Mucosa of gallbladder (tissue), 1 donor: ENCODE results near the gene AP2A1. TPM values are rescaled to one million over a fixed set of nuclear protein-coding genes. Genes with fewer than 3 reads are reported as not detected.
A peak's percentile ranks its signal among the peaks of the same experiment; 100 is the strongest.

Source experiments
- DNase-seq: peaks from one replicate; pipeline ENCODE4 v3.0.0-alpha.2; 2020; ENCODE audit warnings: low spot score
- total RNA-seq: library from RNA; stranded (reverse); gene quantifications from one replicate; pipeline ENCODE4 v1.2.1, GENCODE V29; 2021
- donor health status: DM: no; HTN: no; CAD: no.

AP2A1 gene
- total RNA-seq, 1 donor from 2014 or later = 76.3 TPM

DNA sequence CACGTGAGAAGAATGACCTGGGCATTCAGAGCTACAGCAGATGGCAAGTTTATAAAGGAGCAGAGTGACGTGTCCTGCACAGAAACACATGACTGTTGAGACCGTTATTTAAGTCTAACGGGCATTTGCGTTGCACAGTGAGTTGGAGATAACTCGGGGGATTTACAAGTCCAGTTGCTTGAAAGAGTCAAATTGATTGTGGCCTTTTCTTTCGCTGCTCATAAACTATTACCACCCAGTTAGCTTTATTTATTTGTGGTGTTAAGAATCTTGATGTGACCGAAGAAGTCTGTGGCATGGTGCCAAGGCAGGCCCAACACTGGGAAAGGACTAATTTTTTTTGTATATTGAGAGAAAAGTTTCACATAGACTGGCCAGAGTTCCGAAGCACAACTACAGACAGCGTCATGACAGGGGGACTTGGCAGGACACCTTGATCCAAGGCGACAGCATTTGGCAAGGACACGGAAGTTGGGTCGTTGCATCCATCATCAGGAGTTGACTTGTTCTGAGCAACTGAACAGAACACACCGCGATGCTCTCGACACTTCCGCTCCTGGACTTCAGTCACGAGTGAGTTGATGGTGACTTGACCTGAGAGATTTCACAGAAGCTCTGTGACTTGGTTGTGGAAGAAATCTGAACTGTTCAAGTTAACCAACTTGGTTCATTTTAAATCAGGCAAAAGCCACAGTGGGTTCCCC, 72.2 kb downstream of the AP2A1 start:
- no peak for DNase-seq

DNA sequence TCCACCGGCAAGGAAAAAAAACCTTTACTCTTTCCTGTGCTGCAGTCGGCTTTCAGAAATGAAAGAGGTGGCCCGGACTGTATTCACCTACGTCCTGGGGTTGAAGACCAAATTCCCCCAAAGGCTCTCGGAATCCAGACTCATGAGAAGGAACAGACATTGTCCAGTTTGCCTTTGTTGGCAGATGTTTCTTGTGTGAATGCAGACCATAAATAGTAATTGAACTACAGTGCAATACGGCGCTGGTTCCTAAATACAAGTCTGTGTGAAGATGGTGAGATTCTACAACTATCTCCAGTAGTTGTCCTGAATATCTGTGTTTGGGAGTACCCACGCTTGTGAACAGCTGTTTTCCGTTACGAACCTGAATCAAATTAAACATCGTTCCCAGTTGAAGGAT, 72.9 kb downstream of the AP2A1 start:
- no peak for DNase-seq

DNA sequence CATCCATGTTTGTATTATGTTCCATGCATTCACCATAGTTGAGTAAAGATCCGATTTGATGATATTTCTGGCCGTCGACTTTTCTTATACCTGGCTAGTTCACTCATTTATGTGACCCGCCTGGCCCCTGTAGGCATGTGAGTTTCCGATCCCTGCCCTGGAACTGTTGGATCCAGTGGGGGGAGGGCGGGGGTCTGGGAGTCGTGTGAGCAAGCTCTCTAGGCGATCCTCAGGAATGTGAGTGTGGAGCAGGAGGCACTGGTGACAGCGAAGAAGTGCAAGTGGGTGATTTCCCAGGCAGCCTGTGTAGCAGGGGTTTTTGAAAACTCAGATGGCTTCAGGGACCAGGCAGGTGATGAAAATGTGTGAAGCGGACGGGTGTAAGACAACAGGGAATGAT, 73.5 kb downstream of the AP2A1 start:
- no peak for DNase-seq

DNA sequence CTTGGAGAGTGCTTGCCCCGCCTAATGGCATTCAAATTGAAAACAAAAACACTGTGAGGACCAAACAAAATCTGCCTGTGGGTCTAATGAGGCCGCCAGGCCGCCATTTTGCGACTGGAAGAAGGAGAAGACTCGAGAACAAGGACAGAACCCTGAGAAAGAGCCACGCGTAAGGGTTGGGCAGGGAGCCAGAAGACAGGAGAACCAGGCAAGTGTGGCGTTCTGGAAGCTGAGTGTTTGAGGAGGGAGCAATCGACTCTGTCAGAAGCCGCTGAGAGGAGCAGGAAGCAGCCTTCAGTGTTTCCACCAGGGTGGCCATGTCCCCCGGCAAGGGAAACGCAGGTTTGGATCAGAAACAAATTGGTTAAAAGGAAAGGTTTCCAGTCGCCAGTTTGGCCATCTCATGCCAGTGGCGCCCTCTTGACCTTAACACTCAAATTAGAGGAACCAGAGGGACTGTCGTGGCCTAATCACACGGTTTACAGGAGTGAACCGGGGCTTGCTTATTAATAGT, 74.0 kb downstream of the AP2A1 start:
- DNase-seq = no peak

DNA sequence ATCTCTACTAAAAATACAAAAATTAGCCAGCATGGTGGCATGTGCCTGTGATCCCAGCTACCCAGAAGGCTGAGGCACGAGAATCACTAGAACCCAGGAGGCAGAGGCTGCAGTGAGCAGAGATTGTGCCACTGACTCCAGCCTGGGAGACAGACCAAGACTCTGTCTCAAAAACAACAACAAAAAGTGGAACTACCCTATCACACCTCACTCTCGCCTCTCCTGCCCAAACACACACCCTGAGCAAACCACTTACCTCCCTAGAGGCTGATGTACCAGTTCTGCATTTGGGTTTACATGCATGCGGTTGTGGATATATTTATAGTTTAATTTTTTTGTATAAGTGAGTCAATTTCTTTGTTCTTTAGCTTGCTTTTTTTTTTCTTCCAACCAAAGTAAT, 76.5 kb downstream of the AP2A1 start:
- DNase-seq = no peak

DNA sequence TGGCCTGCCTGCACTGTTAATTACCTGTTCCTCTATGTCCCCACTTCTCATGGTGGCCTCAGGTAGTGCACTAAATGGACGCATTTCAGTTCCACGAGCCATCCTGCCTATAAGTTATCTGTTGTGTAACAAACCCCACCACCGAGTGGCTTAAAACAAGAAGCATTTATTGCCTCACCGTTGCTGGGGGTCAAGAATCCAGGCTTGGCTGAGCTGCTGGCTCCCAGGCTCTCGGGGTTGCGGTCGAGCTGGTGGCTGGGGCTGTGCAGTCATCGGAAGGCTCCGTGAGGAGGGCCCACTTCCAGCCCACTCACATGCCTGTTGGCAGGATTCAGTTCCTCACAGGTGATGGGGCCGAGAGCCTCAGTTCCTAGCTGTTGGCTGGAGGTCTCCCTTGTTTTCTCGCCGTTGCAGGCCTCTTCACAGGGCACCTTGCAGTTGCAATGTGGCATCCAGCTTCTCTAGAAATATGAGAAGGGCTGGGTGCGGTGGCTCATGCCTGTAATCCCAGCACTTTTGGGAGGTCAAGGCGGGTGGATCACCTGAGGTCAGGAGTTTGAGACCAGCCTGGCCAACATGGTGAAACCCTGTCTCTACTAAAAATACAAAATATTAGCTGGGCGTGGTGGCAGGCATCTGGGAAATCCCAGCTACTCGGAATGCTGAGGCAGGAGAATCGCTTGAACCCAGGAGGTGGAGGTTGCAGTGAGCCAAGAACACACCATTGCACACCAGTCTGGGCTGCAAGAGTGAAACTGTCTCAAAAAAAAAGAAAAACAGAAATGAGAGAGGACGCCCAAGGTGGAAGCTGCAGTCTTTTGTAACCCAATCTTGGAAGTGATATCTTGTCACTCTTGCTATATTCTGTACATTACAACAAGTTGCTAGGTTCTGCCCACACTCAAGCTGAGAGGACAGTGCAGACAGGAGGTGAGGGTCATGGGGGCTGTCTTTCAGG, 77.6 kb downstream of the AP2A1 start:
- DNase-seq = no peak

DNA sequence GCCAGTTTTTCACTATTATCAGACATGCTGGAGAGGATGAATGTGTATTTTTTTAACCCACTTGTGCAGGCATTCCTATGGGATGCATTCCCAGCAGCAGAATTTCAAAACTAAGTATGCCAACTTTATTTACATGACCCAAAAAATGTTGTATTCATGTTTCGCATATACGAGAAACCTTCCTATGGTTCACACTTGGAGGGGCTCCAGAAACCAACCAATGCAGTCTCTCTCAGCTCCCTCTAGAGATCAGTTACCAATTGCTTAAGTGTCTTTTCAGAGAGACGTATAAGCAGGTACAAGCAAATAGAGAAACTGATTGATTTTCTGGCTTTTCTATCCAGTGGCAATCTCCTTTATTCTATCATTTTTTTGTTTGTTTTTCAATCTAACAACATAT, 78.6 kb downstream of the AP2A1 start:
- no peak for DNase-seq

DNA sequence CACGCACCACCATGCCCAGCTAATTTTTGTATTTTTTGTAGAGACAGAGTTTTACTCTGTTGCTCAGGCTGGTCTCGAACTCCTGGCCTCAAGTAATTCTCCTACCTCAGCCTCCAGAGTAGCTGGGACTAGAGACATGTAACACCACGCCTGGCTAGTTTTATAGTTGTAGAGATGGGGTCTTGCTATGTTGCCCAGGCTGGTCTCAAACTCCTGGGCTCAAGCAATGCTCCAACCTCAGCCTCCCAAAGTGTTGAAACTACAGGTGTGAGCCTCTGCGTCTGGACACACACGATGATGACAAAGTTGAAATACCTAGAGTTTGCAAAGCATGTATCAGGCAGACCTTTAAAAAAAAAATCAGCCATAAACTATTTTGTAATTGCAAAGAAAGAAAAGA, 79.6 kb downstream of the AP2A1 start:
- no peak for DNase-seq

DNA sequence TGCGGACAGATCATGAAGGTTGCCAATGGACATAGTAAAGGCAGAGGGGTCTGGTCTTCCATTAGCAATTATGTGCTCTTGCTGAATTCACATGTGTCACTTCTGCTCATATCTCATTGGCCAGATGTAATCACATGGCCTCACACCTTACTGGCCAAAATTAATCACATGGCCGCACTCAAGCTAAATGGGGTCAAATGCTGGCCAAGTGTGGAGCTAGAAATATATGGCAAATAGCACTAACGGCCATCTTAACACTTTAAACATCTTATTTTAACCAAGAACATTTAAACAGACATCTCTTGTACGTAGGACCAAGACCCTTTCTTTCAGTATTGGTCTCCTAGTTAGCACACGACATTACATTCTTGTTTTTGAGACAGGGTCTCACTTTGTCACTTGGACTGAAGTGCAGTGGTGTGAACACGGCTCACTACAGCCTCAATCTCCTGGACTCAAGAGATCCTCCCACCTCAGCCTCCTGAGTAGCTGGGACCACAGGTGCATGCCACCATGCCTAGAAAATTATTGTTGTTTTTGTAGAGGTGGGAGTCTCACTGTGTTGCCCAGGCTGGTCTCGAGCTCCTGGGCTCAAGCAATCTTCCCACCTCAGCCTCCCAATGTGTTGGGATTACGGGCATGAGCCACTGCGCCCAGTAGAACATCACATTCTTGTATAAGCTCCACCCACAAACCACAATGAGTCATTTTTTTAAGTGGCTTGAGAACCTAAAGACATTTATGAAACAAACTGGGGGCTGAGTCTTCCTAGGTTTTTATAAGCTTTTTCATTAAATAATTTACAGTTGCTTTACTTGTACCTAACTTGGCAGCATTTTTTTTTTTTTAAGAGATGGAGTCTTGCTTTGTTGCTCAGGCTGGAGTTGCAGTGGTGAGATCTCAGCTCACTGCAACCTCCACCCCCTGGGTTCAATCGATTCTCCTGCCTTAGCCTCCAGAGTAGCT, 81.2 kb downstream of the AP2A1 start:
- DNase-seq = no peak

DNA sequence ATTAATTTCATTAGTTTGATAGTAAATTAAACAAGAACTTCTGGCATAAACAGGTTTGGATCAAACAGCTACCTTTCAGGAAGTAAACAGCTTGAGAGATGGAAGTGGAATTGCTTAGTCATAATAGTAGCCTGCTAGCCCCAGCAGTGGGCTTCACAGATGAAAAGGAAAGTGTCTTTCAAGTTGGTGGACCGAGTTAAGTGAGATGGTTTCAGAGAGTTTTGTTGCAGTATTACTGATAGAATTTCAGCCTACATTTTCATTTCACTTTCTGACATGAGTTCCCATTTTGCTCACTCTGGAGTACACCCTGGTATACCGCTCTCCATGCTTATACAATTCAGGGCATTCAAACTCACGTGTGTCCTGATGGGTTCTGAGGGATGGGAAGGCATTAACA, 82.1 kb downstream of the AP2A1 start:
- DNase-seq = no peak

DNA sequence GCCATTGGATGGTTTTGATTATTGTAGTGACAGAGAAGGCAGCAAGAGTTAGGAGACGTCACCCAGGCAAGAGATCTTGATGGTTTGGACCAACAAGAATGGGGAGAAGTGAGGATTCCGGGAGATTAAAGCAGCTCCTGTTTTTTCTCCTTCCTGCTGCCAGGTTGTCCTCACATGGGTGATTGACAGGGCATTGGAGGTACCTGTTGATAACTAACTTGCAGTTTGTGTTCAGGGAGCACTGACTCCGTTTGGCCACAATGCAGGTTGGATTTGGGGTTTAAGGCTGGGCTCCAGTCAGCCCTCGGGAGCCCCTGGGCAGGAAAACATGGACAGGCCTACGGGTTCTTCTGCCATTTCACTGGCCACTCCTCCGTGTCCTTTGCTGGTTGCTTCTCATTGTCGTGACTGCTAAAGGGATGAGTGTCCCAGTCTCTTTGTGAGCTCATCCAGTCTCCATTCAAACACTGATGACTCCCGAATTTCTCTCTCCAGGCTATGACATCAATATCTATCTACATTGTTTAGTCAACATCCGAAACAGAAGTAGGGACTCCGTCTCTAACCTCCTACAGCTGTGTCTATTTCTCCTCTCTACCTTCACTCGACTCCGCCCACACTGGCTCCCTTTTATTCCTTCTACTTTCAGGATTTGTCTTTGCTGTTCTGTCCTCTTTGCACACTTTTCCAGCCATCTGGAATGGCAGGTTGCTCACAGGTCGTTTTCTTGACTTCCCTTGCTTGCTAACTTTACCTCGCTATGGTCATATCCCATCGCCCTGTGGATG, 82.8 kb downstream of the AP2A1 start:
- no peak for DNase-seq

DNA sequence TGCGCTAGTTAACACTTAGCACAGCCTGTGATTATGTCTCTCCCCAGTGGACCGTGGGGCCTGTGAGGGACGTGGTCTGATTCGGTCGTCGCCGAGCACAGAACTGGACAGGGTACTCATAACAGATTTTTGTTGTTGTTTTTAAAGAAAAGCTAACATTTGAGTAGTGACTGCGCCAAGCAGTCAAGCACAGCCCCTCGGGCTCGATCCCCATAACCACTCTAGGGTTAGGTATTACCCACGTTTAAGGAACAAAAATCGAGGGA, 83.4 kb downstream of the AP2A1 start:
- DNase-seq = no peak

DNA sequence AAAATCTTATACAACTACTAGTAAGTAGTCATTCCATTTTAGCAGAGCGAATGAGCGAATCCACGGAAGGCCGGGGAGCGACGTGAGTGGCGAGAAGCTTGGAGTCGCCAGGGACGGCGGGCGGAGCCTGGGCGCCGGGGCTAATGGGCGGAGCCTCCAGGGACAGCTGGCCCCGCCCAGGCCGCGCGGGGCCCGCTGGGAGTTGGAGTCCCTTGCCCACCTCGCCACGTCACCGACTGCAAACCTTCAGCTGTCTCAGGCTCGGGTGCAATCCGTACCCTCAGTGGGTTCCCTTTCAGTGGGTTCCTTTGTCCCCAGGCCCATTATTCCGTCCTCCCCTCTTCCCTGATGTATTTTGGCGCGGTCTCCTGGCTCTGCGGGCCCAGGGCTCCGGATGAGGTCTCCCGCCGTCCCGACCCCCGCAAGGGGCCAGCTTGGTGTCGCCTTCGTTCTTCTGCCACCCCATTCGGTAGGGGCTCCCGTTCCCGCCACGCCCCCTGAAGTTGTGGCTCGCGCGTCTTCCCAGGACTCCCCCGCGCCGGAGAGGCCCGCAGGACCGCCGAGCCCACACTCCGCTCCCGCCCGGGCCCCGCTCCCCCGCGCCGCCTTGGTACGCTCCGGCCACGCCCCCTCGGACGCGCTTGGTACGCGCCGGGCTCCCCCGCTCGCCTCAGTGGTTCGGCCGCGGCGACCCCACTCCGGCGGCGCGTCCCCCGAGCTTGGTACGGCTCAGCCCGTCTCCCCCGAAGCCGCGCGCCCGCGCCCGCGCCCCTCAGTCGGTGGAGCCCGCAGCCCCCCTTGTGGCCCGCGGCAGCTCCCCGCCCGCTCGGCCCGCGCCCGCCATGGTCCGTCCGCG, 83.9 kb downstream of the AP2A1 start, which contains the start of gene PTOV1:
TSS of gene PTOV1 (plus strand) at position 673 of the 856 bp plus-strand sequence.
- peak; percentile 93 for DNase-seq

DNA sequence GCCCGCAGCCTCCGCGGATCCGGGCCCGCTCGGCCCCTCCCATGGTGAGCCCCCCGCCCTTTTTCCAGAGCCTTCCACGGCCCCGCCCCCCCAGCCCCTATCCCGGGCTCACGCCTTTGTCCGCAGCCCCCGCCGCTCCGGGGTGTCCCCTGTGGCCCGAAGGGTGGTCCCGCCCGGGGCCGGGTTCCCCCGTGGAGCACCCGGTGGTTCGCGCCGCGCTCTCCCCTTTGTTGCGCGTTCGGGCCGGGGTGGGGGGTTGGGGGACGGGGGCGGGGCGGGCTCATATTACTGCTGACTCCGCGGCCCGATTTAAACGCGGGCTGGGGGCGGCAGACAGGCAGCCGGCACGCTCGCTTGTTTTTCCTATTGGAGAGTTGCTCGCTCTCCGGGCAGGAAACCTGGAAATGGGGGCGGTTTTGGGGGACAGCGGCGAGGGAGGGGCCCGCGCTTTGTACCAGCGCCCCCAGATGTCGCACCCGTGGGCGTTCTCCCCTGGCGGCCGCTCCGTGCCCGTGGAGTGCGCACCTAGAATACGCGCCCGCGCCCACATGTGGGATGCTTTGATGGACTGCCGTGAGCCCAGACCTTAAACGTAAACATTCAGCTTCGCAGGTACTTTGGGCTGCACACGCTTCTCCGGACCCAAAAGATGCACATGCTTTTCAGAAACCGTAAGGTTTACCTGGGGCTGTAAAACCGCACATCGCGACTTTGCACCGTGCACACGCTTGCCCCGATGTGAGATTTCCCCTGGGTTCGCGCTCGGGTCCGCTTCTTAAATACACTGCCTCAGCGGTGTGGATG, 84.9 kb downstream of the AP2A1 start:
- DNase-seq = no peak

DNA sequence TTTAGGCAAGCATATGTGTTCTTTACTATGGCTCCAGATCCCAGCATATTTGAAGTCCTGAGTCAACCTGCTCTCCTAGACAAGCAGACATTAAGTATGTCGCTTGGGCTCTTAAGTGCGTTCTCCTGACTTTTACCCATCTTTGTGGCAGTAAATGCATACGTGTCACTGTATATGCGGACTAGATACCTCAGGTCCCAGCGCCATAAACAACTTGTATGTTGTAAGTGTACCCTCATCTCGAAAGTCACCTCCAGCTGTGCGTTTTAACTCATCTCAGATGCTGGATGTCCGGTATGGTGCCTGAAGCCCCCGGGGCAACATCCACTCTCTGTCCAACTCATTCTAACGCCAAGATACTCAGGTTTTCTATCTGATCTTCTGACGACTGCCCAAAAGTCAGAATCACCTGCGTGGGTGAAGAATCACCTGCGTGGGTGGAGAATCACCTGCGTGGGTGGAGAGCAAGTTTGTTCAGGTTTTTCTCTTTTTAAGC, 85.9 kb downstream of the AP2A1 start:
- no peak for DNase-seq

DNA sequence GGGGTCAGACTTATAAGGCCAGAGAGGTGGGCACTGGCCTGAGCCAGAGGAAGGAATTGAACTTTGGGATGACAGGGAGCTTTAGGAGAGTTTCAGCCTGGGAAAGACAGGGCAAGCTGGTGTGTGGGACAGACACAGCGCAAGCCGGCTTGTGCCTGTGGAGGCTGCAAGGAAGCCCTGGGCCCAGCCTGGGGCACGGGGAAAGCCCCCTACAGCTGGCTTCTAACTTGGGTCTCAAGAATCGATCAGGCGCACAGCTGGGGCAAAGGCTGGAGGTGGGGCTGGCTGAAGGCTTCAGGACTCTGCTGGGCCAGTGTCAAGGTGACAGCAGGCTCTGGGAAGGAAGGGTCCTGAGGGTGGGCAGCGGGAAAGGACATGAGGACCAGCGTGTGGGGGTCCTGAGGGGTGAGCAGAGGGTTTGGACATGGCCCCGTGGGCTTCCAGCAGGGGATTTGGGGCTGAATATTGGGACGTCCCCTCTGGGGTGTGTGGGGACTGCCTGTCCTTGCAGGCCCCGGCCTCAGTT, 87.1 kb downstream of the AP2A1 start:
- DNase-seq = no peak

DNA sequence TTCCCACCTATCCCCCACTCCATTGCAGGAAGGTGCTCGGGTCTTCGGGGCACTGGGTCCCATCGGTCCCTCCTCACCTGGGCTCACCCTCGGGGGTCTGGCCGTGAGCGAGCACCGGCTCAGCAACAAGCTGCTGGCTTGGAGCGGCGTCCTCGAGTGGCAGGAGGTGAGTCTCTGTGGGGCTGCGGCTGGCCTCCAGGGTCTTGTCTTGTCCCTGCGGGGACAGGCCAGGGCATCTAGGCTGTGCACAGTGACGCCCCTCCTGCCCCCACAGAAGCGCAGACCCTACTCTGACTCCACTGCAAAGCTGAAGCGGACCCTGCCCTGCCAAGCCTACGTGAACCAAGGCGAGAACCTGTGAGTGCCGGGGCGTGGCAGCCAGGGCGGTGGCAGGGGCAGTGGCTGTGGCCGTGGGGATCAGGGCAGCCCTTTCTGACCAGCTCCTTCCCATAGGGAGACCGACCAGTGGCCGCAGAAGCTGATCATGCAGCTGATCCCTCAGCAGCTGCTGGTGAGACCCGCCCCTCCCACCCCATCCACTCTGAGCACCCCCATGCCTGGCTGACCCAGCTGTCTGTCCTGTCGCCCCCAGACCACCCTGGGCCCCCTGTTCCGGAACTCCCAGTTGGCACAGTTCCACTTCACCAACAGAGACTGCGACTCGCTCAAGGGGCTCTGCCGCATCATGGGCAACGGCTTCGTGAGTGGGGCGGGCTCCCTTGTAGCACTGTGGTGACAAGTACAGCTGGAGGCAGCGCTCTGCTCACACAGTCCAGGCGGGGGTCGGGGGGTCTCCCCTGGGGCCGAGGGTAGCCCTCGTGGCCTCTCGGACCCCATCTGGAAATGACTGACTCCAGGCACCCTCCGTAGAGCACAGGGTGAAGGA, 87.8 kb downstream of the AP2A1 start:
- no peak for DNase-seq

DNA sequence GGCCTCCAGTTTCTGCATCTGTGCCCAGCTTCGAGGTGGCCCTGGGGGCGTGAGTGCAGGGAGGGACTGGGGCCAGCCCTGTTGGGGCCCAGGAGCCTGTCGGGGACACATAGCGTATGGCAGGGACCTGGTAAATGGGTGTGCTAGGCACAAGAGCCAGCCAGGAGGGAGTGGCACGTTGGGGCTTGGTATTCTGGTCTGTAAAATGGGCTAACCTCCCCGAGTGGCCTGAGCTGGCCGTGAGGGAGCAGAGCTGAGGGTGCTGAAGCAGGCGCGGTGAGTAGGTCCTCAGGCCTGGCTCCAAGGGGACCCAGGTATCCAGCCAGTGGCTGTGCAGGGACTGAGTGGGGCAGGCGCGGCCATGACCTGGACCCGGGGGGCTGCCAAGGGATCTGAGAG, 88.5 kb downstream of the AP2A1 start:
- DNase-seq = no peak
